Uterus (tissue), 2 donors: ENCODE data around the gene NXN.

Source experiments
- POLR2A ChIP-seq, 2 donors: fragments of 450-650 bp; IDR thresholded peaks; one replicate each; pipeline ENCODE4 v1.6.1; 2016; ENCODE audit warnings: antibody characterized with exemption in 2 of 2, mild to moderate bottlenecking in 1 of 2, moderate library complexity in 1 of 2
- TF ChIP-seq, protein P1 (sequence below), 4 experiments: fragments of 200-600 bp in 2 of 4; fragments of 450-650 bp in 2 of 4; sonication (generic) in 2 of 4; IDR thresholded peaks; one replicate each; pipeline ENCODE4 v1.5.1; 2016 to 2019; ENCODE audit warnings: antibody characterized with exemption in 4 of 4, mild to moderate bottlenecking in 2 of 4, moderate library complexity in 1 of 4

DNA sequence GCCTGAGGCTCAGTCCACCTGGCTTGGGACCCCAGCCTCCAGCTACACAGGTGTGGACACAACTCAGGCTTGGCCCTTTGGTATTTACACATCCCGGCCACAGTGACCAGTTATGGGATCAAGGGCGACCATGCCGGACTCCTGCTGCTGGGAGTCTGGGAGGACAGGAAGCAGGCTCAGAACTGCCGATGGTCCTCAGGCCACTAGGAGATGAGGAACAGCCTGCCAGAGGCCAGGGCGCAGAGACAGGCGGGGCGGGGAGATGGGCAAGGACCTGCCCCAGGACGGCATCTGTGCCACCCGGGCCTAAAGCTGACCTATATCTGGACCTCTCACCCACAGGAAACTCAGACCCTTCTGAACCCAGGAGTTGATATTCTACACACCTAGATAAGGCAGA, 12.5 kb downstream of the NXN start:
- TF ChIP-seq, protein P1, sequence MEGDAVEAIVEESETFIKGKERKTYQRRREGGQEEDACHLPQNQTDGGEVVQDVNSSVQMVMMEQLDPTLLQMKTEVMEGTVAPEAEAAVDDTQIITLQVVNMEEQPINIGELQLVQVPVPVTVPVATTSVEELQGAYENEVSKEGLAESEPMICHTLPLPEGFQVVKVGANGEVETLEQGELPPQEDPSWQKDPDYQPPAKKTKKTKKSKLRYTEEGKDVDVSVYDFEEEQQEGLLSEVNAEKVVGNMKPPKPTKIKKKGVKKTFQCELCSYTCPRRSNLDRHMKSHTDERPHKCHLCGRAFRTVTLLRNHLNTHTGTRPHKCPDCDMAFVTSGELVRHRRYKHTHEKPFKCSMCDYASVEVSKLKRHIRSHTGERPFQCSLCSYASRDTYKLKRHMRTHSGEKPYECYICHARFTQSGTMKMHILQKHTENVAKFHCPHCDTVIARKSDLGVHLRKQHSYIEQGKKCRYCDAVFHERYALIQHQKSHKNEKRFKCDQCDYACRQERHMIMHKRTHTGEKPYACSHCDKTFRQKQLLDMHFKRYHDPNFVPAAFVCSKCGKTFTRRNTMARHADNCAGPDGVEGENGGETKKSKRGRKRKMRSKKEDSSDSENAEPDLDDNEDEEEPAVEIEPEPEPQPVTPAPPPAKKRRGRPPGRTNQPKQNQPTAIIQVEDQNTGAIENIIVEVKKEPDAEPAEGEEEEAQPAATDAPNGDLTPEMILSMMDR (IDR thresholded peaks at IDR 0.05), result no peak
- no peak for TF ChIP-seq POLR2A (IDR thresholded peaks at IDR 0.05)
